ENCODE measurements around the gene ADAMTS20.
"Not testable (repeated sequence)": the region's sequence is repeated elsewhere in the genome, so short reads cannot be mapped to it uniquely, and the experiment has no call there.

ADAMTS20 gene

GRCh38 chr12:43352001-43352400, 200.0 kb downstream of the ADAMTS20 start:
- no peak for DNase-seq

- DNase-seq: no peak
Measured at GRCh38 chr12:43349863-43350262, 202.1 kb downstream of the ADAMTS20 start.

- no peak for DNase-seq
Measured at GRCh38 chr12:43348221-43348620, 203.8 kb downstream of the ADAMTS20 start.

- DNase-seq: no peak
Measured at GRCh38 chr12:43347026-43347425, 205.0 kb downstream of the ADAMTS20 start.

GRCh38 chr12:43345023-43345422, 207.0 kb downstream of the ADAMTS20 start:
- no peak for DNase-seq

GRCh38 chr12:43341785-43342313, 210.2 kb downstream of the ADAMTS20 start:
- DNase-seq: not testable (repeated sequence)

GRCh38 chr12:43338848-43339526, 213.0 kb downstream of the ADAMTS20 start:
- DNase-seq: no peak

GRCh38 chr12:43337571-43338444, 214.2 kb downstream of the ADAMTS20 start:
- DNase-seq: no peak

GRCh38 chr12:43336962-43337555, 214.9 kb downstream of the ADAMTS20 start:
- no peak for DNase-seq

GRCh38 chr12:43333644-43334043, 218.4 kb downstream of the ADAMTS20 start:
- DNase-seq: no peak

- no peak for DNase-seq
Measured at GRCh38 chr12:43332977-43333640, 218.9 kb downstream of the ADAMTS20 start.

GRCh38 chr12:43331935-43332334, 220.1 kb downstream of the ADAMTS20 start:
- DNase-seq: no peak

- no peak for DNase-seq
Measured at GRCh38 chr12:43329375-43329774, 222.6 kb downstream of the ADAMTS20 start.

- no peak for DNase-seq
Measured at GRCh38 chr12:43325786-43326185, 226.2 kb downstream of the ADAMTS20 start.

GRCh38 chr12:43320281-43320680, 231.7 kb downstream of the ADAMTS20 start:
- no peak for DNase-seq

GRCh38 chr12:43318021-43318420, 234.0 kb downstream of the ADAMTS20 start:
- DNase-seq: no peak

GRCh38 chr12:43317156-43317555, 234.8 kb downstream of the ADAMTS20 start:
- no peak for DNase-seq

- no peak for DNase-seq
Measured at GRCh38 chr12:43316520-43316919, 235.5 kb downstream of the ADAMTS20 start.

- no peak for DNase-seq
Measured at GRCh38 chr12:43315961-43316360, 236.0 kb downstream of the ADAMTS20 start.

- no peak for DNase-seq
Measured at GRCh38 chr12:43312991-43313505, 239.0 kb downstream of the ADAMTS20 start.

GRCh38 chr12:43310596-43310995, 241.4 kb downstream of the ADAMTS20 start:
- no peak for DNase-seq

GRCh38 chr12:43309959-43310358, 242.0 kb downstream of the ADAMTS20 start:
- DNase-seq: no peak

- DNase-seq: no peak
Measured at GRCh38 chr12:43308776-43309175, 243.2 kb downstream of the ADAMTS20 start.
